ENCODE results near the gene C14orf132. TPM values are rescaled to one million over a fixed set of nuclear protein-coding genes. Genes with fewer than 3 reads are reported as not detected.
A peak's percentile ranks its signal among the peaks of the same experiment; 100 is the strongest.

The C14orf132 gene
- total and polyA plus RNA-seq, 2 experiments from 2014 or later = 13.9 to 14.1 TPM

DNA sequence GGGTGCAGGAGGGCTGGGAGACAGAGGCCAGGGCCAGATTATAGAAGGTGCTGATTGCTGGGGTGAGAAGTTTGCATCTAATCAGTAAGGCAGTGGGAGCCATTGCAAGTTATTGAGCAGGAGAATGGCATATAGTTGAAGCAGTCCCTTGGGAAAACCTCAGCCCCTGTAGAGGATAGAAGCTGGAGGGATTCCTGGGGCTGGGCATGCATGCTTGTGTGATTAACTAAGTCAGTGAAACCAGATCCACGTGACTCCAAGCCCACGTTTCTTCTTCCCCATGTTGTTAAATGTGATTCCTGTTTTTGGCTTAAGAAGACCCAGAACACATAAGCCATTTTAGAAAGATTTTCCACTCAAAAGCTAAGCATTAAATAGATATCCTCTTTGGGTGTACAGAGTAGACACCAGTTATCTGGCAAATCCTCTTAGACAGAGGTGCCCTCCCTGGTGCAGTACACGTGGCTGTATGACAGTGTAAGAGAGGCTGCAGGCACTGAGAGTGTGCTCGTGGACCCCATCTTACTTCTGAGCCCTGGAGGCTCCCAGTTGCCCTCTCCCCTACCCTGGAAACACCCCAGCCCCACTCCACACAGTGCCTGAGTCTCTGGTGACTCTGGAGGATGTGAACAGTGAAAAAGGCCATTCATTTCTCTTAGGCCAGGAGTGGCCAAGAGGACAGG lies 3.2 kb downstream of the C14orf132 start:
- Histone ChIP-seq H3K27me3 (peaks cover 17% of the 10 kb centered on the region), H3K4me1 (ENCODE audit: low read depth) (no peaks in the 10 kb centered on the region), H3K36me3 (no peaks in the 10 kb centered on the region), H3K27ac (no peak overlapping the region), H3K4me3 (no peak overlapping the region), H3K9me3 (ENCODE audit: low read depth) (no peaks in the 10 kb centered on the region)
- TF ChIP-seq, protein P1, sequence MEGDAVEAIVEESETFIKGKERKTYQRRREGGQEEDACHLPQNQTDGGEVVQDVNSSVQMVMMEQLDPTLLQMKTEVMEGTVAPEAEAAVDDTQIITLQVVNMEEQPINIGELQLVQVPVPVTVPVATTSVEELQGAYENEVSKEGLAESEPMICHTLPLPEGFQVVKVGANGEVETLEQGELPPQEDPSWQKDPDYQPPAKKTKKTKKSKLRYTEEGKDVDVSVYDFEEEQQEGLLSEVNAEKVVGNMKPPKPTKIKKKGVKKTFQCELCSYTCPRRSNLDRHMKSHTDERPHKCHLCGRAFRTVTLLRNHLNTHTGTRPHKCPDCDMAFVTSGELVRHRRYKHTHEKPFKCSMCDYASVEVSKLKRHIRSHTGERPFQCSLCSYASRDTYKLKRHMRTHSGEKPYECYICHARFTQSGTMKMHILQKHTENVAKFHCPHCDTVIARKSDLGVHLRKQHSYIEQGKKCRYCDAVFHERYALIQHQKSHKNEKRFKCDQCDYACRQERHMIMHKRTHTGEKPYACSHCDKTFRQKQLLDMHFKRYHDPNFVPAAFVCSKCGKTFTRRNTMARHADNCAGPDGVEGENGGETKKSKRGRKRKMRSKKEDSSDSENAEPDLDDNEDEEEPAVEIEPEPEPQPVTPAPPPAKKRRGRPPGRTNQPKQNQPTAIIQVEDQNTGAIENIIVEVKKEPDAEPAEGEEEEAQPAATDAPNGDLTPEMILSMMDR (IDR thresholded peaks at IDR 0.05; ENCODE audit: low read depth, low read length) = no peak
- peak in 1 of 2 donors; percentile 44 for DNase-seq (ENCODE audit: low read depth in 1 of 2, low spot score in 1 of 2)

DNA sequence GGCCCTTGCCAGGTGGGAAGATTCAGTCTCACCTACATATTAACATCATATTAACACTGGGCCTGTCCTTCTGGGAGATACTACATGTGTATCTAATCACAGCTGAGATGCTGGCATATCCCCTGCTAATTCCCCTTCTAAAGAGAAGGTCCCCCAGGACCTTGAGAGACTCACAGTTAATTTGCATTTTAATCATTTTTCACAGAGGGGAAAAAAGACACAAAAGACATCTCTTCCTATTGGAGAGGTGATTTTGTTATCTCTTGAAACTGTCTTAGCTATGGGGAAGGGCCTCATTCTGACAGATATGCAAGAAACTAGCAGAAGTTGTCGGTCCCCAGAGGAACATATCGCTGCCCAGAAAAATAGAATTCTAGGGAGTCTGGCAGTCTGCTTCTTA lies 7.5 kb downstream of the C14orf132 start:
- H3K9me3 ChIP-seq (ENCODE audit: low read depth) = no peaks in the 10 kb centered on the region
- no peaks in the 10 kb centered on the region for H3K27me3 ChIP-seq
- no peaks in the 10 kb centered on the region for H3K36me3 ChIP-seq
- H3K4me3 ChIP-seq = no peak overlapping the region
- TF ChIP-seq, protein P1 (IDR thresholded peaks at IDR 0.05; ENCODE audit: low read depth, low read length) = no peak
- DNase-seq (ENCODE audit: low read depth in 1 of 2, low spot score in 1 of 2) = no peak
- no peaks in the 10 kb centered on the region for H3K4me1 ChIP-seq (ENCODE audit: low read depth)
- H3K27ac ChIP-seq = no peak overlapping the region

DNA sequence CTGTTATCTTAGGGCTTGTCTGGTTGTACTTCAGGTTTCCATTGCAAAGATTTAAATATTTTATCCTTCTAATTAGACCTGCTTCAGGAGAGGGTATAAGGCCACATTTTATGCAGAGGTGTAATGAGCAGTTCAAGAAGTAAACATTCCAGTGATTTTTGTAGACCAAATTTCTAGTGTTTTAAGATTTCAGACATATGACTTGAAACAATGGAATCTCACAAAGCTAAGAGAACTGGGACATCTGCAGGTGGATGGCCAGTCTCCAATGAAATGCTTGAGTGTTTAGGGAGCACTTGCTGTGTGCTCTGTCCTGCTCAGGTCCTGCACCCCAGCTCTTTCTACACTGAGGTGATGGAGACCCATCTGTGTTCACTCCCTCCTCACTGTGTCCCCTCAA lies 7.9 kb downstream of the C14orf132 start:
- H3K9me3 ChIP-seq (ENCODE audit: low read depth) = no peaks in the 10 kb centered on the region
- no peak for DNase-seq (ENCODE audit: low read depth in 1 of 2, low spot score in 1 of 2)

DNA sequence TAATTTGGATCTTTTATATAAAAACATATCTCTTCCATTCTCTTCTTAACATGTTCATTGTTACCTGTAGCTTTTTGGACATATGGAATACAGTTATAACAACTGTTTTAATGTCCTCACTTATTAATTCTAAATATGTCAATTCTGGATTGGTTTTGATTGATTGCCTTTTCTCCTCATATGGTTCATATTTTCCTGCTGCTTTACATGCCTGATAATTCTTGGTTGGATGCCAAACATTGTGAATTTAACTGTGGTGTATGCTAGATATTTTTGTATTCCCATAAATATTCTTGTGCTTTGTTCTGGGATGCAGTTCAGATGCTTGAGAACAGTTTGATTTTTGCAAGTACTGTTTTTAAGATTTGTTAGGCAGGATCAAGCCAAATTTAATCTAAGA lies 10.8 kb downstream of the C14orf132 start:
- Histone ChIP-seq H3K9me3 (ENCODE audit: low read depth) (no peaks in the 10 kb centered on the region), H3K4me3 (no peak overlapping the region), H3K27ac (no peak overlapping the region), H3K36me3 (no peaks in the 10 kb centered on the region), H3K27me3 (no peaks in the 10 kb centered on the region), H3K4me1 (ENCODE audit: low read depth) (peaks cover 12% of the 10 kb centered on the region)
- DNase-seq (ENCODE audit: low read depth in 1 of 2, low spot score in 1 of 2) = no peak
- TF ChIP-seq, protein P1 (IDR thresholded peaks at IDR 0.05; ENCODE audit: low read depth, low read length) = no peak

More for the DNA sequence above, 7.9 kb downstream of the C14orf132 start:
- Histone ChIP-seq H3K4me3 (no peak overlapping the region), H3K27me3 (no peaks in the 10 kb centered on the region), H3K4me1 (ENCODE audit: low read depth) (no peaks in the 10 kb centered on the region), H3K36me3 (no peaks in the 10 kb centered on the region), H3K27ac (no peak overlapping the region)
- TF ChIP-seq, protein P1 (IDR thresholded peaks at IDR 0.05; ENCODE audit: low read depth, low read length) = no peak

DNA sequence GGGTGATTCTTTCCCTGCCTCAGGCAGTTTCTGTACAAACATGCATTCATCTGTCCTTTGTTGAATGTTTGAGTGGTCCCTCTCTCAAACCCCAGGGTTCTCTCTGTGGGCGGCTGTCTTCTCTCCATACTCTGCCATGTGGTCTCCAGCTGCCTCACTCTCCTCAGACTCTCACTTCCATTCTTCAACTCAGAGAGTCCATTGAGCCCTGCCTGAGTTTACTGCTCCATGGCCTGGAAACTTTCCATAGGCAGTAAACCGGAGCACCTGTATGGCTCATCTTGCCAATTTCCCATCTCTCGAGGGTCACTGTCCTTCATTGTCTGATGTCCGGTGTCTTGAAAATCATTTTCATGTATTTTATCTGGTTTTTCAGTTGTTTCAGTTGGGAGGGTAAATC lies 11.3 kb downstream of the C14orf132 start:
- DNase-seq (ENCODE audit: low read depth in 1 of 2, low spot score in 1 of 2) = no peak
- H3K27me3 ChIP-seq = no peaks in the 10 kb centered on the region
- H3K4me3 ChIP-seq = no peak overlapping the region
- H3K4me1 ChIP-seq (ENCODE audit: low read depth) = peaks cover 15% of the 10 kb centered on the region
- H3K36me3 ChIP-seq = no peaks in the 10 kb centered on the region
- H3K9me3 ChIP-seq (ENCODE audit: low read depth) = no peaks in the 10 kb centered on the region
- no peak overlapping the region for H3K27ac ChIP-seq
- TF ChIP-seq, protein P1 (IDR thresholded peaks at IDR 0.05; ENCODE audit: low read depth, low read length) = no peak
